Fibroblast of villous mesenchyme (primary cell): Measurements from ENCODE around the gene C8A. TPM values are rescaled to one million over a fixed set of nuclear protein-coding genes. Genes with fewer than 3 reads are reported as not detected.

Experiments used
- DNase-seq: peaks from one replicate; pipeline ENCODE4 v3.0.0-alpha.2; 2010; ENCODE audit warnings: low read depth
- H3K4me3 ChIP-seq: 2 replicates; pipeline ENCODE4 v1.5.1; 2011; ENCODE audit warnings: low read depth, mild to moderate bottlenecking, low read length
- CTCF ChIP-seq: IDR thresholded peaks from 2 replicates; pipeline ENCODE4 v1.5.1; 2012; ENCODE audit warnings: low read depth, mild to moderate bottlenecking, low read length; ENCODE audit not compliant: insufficient read depth
- total RNA-seq: library from RNA; depleted of rRNA; stranded (reverse); fragments of >200 nt; gene quantifications from 2 replicates; pipeline ENCODE4 v1.2.3, GENCODE V29; 2012

The C8A gene
- total RNA-seq, 1 donor, result not detected

GRCh38 chr1:56908619-56909221 lies 54.1 kb downstream of the C8A start:
- DNase-seq, result no peak

GRCh38 chr1:56910441-56910985 lies 55.9 kb downstream of the C8A start:
- TF ChIP-seq CTCF, result no peak
- DNase-seq, result no peak
- no peak overlapping the region for H3K4me3 ChIP-seq

More at GRCh38 chr1:56908619-56909221, 54.1 kb downstream of the C8A start:
- no peak for TF ChIP-seq CTCF
- H3K4me3 ChIP-seq, result no peak overlapping the region

DNA sequence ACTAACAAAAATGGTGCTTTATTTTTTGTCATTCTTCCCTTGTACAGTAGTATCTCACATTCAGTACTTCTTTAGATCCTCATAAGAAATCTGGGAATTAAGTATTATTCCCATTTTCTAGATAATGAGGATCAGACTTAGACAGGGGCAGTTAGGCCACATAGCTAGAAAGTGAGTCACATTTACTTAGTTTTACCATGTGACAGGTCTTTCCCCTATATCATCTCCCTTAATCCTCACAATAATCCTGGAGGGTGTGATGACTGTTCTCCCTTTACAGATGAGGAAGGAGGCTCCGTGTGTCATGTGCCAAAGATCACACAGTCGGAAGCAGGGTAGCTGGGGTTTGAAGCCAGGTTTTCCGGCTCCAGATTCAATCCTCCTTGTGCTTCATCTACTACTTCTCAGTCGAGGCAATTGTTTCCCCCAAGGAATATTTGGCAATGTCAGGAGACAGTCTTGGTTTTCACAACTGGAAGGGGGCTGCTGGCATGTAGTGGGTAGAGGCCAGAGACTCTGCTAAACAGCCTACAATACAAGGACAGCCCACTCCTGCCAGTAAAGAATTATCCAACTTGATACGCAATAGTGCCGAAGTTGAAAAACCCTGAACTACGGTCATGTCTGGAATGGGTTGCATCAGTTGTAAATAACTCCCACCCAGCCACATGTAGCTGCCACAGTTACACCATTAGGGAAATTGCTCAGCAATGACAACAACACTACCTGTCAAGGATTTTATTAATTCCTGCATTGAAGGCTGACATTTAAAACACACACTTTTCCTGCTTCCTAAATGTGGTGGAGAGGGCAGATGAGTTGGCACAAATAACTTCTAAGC lies 56.7 kb downstream of the C8A start:
- H3K4me3 ChIP-seq, result no peak overlapping the region
- peak; percentile 18 for DNase-seq
- TF ChIP-seq CTCF, result no peak

- no peak for TF ChIP-seq CTCF
- no peak overlapping the region for H3K4me3 ChIP-seq
- no peak for DNase-seq
These were observed 57.7 kb downstream of the C8A start for GRCh38 chr1:56912325-56912724.

- no peak overlapping the region for H3K4me3 ChIP-seq
- TF ChIP-seq CTCF, result no peak
- no peak for DNase-seq
These were observed 61.4 kb downstream of the C8A start for GRCh38 chr1:56915960-56916359.

- TF ChIP-seq CTCF, result no peak
- no peak overlapping the region for H3K4me3 ChIP-seq
These were observed 62.0 kb downstream of the C8A start for GRCh38 chr1:56916630-56917029.

More at GRCh38 chr1:56916630-56917029, 62.0 kb downstream of the C8A start:
- no peak for DNase-seq
